Peyer's patch (tissue), 4 donors: ENCODE measurements around the gene CSF3R.
A peak's percentile ranks its signal among the peaks of the same experiment; 100 is the strongest.

ENCODE experiments used
- POLR2A ChIP-seq, 2 donors: fragments of 450-650 bp; IDR thresholded peaks; one replicate each; pipeline ENCODE4 v1.5.1; 2017; ENCODE audit warnings: antibody characterized with exemption in 2 of 2, mild to moderate bottlenecking in 2 of 2, moderate library complexity in 2 of 2
- TF ChIP-seq, protein P1 (sequence below), 6 experiments: fragments of 450-650 bp in 4 of 6; fragments of 200-600 bp in 2 of 6; sonication (generic) in 1 of 6; IDR thresholded peaks; one replicate each; pipeline ENCODE4 v1.5.1; 2017 to 2019; ENCODE audit warnings: antibody characterized with exemption in 6 of 6, mild to moderate bottlenecking in 3 of 6, moderate library complexity in 1 of 6

DNA sequence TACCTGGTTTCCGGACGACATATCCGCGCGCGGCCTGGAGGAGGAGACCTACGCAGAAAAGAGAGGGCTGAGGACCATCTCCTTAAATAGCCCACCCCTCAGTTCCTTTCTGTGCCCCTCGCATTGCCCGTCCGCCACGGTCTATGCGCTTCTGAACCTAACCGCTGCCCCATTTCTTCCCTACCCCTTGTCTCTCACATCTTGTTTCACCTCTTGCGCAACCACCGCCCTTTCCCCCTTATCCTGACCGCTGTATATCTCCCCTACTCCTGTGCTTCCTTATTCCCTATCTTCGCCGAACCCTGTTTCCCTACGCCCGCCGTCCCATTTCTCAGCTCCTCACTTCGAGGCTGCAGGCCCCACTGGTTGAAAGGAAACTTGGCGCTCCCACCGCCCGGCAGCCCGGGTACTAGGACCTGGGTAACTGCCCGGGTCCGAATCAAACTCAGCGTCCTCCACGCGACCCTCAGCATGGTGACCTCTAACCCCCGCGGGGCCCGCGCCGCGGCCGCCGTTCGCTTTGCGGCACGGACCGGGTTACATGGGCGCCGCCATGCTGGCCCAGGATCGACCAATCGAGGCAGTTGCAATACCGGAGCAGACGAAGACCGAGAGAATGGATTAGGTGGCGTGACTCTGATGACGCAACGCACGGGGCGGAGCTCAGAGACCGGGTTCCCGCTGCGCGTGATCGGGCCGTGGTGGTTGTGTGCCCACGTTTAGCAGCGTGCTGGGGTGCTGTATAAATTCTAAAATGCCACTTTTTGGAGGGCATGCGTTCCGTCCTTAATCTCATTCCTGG is 18.7 kb downstream of the CSF3R start, which contains the start of gene MRPS15:
- TF ChIP-seq, protein P1, sequence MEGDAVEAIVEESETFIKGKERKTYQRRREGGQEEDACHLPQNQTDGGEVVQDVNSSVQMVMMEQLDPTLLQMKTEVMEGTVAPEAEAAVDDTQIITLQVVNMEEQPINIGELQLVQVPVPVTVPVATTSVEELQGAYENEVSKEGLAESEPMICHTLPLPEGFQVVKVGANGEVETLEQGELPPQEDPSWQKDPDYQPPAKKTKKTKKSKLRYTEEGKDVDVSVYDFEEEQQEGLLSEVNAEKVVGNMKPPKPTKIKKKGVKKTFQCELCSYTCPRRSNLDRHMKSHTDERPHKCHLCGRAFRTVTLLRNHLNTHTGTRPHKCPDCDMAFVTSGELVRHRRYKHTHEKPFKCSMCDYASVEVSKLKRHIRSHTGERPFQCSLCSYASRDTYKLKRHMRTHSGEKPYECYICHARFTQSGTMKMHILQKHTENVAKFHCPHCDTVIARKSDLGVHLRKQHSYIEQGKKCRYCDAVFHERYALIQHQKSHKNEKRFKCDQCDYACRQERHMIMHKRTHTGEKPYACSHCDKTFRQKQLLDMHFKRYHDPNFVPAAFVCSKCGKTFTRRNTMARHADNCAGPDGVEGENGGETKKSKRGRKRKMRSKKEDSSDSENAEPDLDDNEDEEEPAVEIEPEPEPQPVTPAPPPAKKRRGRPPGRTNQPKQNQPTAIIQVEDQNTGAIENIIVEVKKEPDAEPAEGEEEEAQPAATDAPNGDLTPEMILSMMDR (IDR thresholded peaks at IDR 0.05), result no peak
- TF ChIP-seq POLR2A (IDR thresholded peaks at IDR 0.05), result peak; percentile 39 to 66
